HepG2 (cell line): ENCODE results near the gene GNAI2. TPM values are rescaled to one million over a fixed set of nuclear protein-coding genes. Genes with fewer than 3 reads are reported as not detected.

Experiments
- ATF1 ChIP-seq: IDR thresholded peaks from 2 replicates; pipeline ENCODE4 v1.6.1; 2016; ENCODE audit warnings: mild to moderate bottlenecking, control low read depth
- GATAD2A ChIP-seq: IDR thresholded peaks from 2 replicates; pipeline ENCODE4 v1.6.1; 2016
- MBNL3 ChIP-seq: fragments of 250-450 bp; sonication (Bioruptor Pico); conservative IDR thresholded peaks from 2 replicates; pipeline ENCODE4 v1.8.0; 2022; ENCODE audit warnings: mild to moderate bottlenecking, inconsistent platforms
- SNAI1 ChIP-seq: sonication (generic); formaldehyde crosslinking; IDR thresholded peaks from 2 replicates; pipeline ENCODE4 v1.5.0; 2020; ENCODE audit warnings: mild to moderate bottlenecking, missing genetic modification reagents, borderline replicate concordance
- SNRNP70 ChIP-seq: fragments of 200-400 bp; formaldehyde crosslinking; IDR thresholded peaks from 2 replicates; pipeline ENCODE4 v1.6.1; 2017; ENCODE audit warnings: mild to moderate bottlenecking, low read depth, low read length, moderate library complexity
- TCF7L2 ChIP-seq: IDR thresholded peaks from 2 replicates; pipeline ENCODE4 v1.6.1; 2011; ENCODE audit warnings: mild to moderate bottlenecking, low read depth, low read length, moderate library complexity
- ZBTB38 ChIP-seq: sonication (generic); formaldehyde crosslinking; IDR thresholded peaks from 2 replicates; pipeline ENCODE4 v1.5.1; 2020; ENCODE audit warnings: mild to moderate bottlenecking, missing genetic modification reagents
- ZMAT5 ChIP-seq: sonication (generic); formaldehyde crosslinking; IDR thresholded peaks from 2 replicates; pipeline ENCODE4 v1.5.0; 2020; ENCODE audit warnings: mild to moderate bottlenecking, low read depth, missing genetic modification reagents, borderline replicate concordance
- ZNF160 ChIP-seq: sonication (generic); formaldehyde crosslinking; IDR thresholded peaks from 2 replicates; pipeline ENCODE4 v1.8.0; 2022; ENCODE audit warnings: mild to moderate bottlenecking, inconsistent platforms, missing genetic modification reagents
- ZNF18 ChIP-seq: sonication (generic); formaldehyde crosslinking; IDR thresholded peaks from 2 replicates; pipeline ENCODE4 v1.8.0; 2022; ENCODE audit warnings: mild to moderate bottlenecking, missing genetic modification reagents; ENCODE audit not compliant: insufficient replicate concordance
- ZNF260 ChIP-seq: sonication (generic); formaldehyde crosslinking; IDR thresholded peaks from 2 replicates; pipeline ENCODE4 v1.4.0; 2020; ENCODE audit warnings: missing genetic modification reagents, low read depth, mild to moderate bottlenecking, borderline replicate concordance
- ZNF468 ChIP-seq: sonication (generic); formaldehyde crosslinking; IDR thresholded peaks from 2 replicates; pipeline ENCODE4 v1.8.0; 2022; ENCODE audit warnings: mild to moderate bottlenecking, moderate library complexity, missing genetic modification reagents
- ZNF510 ChIP-seq: sonication (generic); formaldehyde crosslinking; IDR thresholded peaks from 2 replicates; pipeline ENCODE4 v1.4.0; 2020; ENCODE audit warnings: low read depth, mild to moderate bottlenecking, missing genetic modification reagents
- ZNF567 ChIP-seq: sonication (generic); formaldehyde crosslinking; IDR thresholded peaks from 2 replicates; pipeline ENCODE4 v1.8.1; 2023; ENCODE audit warnings: mild to moderate bottlenecking, missing genetic modification reagents, borderline replicate concordance
- polyA plus RNA-seq, 8 experiments: library from polyadenylated mRNA; depleted of rRNA in 3 of 8; stranded (reverse) in 7 of 8; unstranded in 1 of 8; fragments of >200 nt; fragmentation: Illumina TruSeq in 4 of 8; extraction: Trizol in 4 of 8; gene quantifications; 2 replicates each; pipeline versions ENCODE4 v1.2.1 to v1.2.3, GENCODE V29; 2011 to 2016; ENCODE audit warnings: low read depth in 4 of 8, missing spikeins in 1 of 8, mixed read lengths in 1 of 8; ENCODE audit not compliant: insufficient read depth in 1 of 8
- total RNA-seq, 5 experiments: library from RNA; depleted of rRNA; stranded (reverse); fragments of >200 nt; fragmentation: Illumina TruSeq; extraction: Trizol; gene quantifications; 2 replicates each; pipeline ENCODE4 v1.2.3, GENCODE V29; 2016; ENCODE audit warnings: low read depth in 1 of 5
- TF ChIP-seq, protein P1 (sequence below), 2 experiments: sonication (generic) in 1 of 2; formaldehyde crosslinking in 1 of 2; IDR thresholded peaks; 2 replicates each; pipeline versions ENCODE4 v1.4.0 to v1.6.1; 2016 to 2020; ENCODE audit warnings: borderline replicate concordance in 1 of 2, low read depth in 1 of 2, mild to moderate bottlenecking in 1 of 2, missing genetic modification reagents in 1 of 2
- TF ChIP-seq, protein P2 (sequence below): sonication (generic); formaldehyde crosslinking; IDR thresholded peaks from 2 replicates; pipeline ENCODE4 v1.9.0; 2022; ENCODE audit warnings: low read depth, missing genetic modification reagents
- TF ChIP-seq, protein P3 (sequence below): sonication (generic); formaldehyde crosslinking; IDR thresholded peaks from 2 replicates; pipeline ENCODE4 v1.4.0; 2020; ENCODE audit warnings: mild to moderate bottlenecking, missing genetic modification reagents, borderline replicate concordance

Gene GNAI2
- total and polyA plus RNA-seq, 2 of the 13 experiments (the other 11 are each of a cell fraction or from before 2014, with no cell fraction given), result 51.1 to 66.2 TPM

DNA sequence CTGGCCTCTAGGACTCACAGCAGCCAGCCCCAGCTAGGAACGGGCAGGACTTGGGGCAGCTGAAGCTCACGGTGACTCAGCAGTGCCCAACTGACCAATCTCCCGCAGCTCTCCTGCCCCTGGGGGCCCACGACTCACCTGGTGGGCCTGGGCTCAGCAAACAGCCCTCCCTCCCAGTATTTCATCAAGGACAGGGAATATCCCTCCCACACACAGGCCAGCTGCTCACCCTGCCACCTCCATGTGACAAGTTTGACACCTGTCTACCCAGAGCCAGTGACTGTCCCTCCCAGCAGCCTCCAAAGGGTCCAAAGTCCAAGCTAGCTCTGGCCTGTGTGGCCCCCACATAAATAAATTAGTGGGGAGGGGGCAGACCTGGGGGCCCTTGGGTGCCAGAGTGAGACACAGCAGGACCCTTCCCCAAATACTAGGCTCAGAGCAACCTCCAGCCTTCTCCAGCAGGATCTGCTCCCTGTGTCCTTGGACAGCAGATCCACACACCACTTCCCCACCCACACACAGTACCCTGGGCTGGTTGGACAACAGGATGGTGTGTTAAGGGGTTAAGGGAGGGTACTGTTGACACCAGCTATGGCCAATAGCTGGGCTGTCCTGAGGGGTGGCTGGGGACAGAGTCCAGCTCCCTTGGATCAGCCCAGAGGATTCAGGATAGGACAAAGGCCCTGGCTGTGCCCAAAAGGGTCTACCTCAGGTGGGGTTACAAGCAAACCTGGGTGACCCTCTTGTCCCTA lies 40.3 kb upstream of the GNAI2 start (continued):
- TF ChIP-seq, protein P1, sequence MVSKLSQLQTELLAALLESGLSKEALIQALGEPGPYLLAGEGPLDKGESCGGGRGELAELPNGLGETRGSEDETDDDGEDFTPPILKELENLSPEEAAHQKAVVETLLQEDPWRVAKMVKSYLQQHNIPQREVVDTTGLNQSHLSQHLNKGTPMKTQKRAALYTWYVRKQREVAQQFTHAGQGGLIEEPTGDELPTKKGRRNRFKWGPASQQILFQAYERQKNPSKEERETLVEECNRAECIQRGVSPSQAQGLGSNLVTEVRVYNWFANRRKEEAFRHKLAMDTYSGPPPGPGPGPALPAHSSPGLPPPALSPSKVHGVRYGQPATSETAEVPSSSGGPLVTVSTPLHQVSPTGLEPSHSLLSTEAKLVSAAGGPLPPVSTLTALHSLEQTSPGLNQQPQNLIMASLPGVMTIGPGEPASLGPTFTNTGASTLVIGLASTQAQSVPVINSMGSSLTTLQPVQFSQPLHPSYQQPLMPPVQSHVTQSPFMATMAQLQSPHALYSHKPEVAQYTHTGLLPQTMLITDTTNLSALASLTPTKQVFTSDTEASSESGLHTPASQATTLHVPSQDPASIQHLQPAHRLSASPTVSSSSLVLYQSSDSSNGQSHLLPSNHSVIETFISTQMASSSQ (IDR thresholded peaks at IDR 0.05; ENCODE audit: low read depth), result no peak
- TF ChIP-seq, protein P1 (CRISPR knock-in tag; IDR thresholded peaks at IDR 0.05; ENCODE audit: borderline replicate concordance), result peak; percentile 77; the same call in 1 of the 2 replicates
- TF ChIP-seq, protein P2, sequence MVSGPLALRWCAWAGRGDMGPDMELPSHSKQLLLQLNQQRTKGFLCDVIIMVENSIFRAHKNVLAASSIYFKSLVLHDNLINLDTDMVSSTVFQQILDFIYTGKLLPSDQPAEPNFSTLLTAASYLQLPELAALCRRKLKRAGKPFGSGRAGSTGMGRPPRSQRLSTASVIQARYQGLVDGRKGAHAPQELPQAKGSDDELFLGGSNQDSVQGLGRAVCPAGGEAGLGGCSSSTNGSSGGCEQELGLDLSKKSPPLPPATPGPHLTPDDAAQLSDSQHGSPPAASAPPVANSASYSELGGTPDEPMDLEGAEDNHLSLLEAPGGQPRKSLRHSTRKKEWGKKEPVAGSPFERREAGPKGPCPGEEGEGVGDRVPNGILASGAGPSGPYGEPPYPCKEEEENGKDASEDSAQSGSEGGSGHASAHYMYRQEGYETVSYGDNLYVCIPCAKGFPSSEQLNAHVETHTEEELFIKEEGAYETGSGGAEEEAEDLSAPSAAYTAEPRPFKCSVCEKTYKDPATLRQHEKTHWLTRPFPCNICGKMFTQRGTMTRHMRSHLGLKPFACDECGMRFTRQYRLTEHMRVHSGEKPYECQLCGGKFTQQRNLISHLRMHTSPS (CRISPR knock-in tag), result peak; percentile 96
- peak; percentile 83; the same call in 1 of the 2 replicates for TF ChIP-seq ZNF510 (CRISPR knock-in tag)
- peak; percentile 58 for TF ChIP-seq ZNF18 (CRISPR knock-in tag)
- no peak for TF ChIP-seq ZMAT5 (CRISPR knock-in tag)
- TF ChIP-seq ZNF160 (CRISPR knock-in tag), result 0 out of 2 replicates have a peak, but pooled peaks have one; percentile 45
- TF ChIP-seq SNAI1 (CRISPR knock-in tag), result no peak
- TF ChIP-seq ZBTB38 (CRISPR knock-in tag), result peak; percentile 50; the same call in 1 of the 2 replicates
- TF ChIP-seq ZNF260 (CRISPR knock-in tag), result no peak
- TF ChIP-seq TCF7L2, result no peak
- TF ChIP-seq ATF1 (CRISPR knock-in tag), result no peak; the same call in 1 of the 2 replicates
- peak; percentile 91 for TF ChIP-seq GATAD2A (CRISPR knock-in tag)
- no peak for TF ChIP-seq ZNF468 (CRISPR knock-in tag)
- TF ChIP-seq, protein P3, sequence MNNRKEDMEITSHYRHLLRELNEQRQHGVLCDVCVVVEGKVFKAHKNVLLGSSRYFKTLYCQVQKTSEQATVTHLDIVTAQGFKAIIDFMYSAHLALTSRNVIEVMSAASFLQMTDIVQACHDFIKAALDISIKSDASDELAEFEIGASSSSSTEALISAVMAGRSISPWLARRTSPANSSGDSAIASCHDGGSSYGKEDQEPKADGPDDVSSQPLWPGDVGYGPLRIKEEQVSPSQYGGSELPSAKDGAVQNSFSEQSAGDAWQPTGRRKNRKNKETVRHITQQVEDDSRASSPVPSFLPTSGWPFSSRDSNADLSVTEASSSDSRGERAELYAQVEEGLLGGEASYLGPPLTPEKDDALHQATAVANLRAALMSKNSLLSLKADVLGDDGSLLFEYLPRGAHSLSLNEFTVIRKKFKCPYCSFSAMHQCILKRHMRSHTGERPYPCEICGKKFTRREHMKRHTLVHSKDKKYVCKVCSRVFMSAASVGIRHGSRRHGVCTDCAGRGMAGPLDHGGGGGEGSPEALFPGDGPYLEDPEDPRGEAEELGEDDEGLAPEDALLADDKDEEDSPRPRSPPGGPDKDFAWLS (CRISPR knock-in tag), result 0 out of 2 replicates have a peak, but pooled peaks have one; percentile 73
- no peak for TF ChIP-seq MBNL3 (CRISPR knock-in tag)
- no peak for TF ChIP-seq SNRNP70
- no peak for TF ChIP-seq ZNF567 (CRISPR knock-in tag)
